ENCODE results near the gene PC. TPM values are rescaled to one million over a fixed set of nuclear protein-coding genes. Genes with fewer than 3 reads are reported as not detected.

The PC gene
- total RNA-seq, 1 donor from 2014 or later: 25.7 TPM

GRCh38 chr11:66904055-66904454, 54.1 kb downstream of the PC start:
- no peak for DNase-seq (ENCODE audit: extremely low spot score, unreplicated experiment)
- no peaks in the 10 kb centered on the region for H3K9me3 Mint-ChIP-seq
- H3K27ac Mint-ChIP-seq: peak overlapping the region; percentile 81
- no peak for TF ChIP-seq CTCF (conservative IDR thresholded peaks at IDR 0.05)
- H3K27me3 Mint-ChIP-seq: no peaks in the 10 kb centered on the region
- no peak overlapping the region for H3K4me3 Mint-ChIP-seq
- peaks cover 38% of the 10 kb centered on the region for H3K4me1 Mint-ChIP-seq (ENCODE audit: unreplicated experiment)
- H3K36me3 Mint-ChIP-seq: no peaks in the 10 kb centered on the region

- DNase-seq (ENCODE audit: extremely low spot score, unreplicated experiment): no peak
- Mint-ChIP-seq H3K27ac (no peak overlapping the region), H3K36me3 (no peaks in the 10 kb centered on the region), H3K4me3 (no peak overlapping the region), H3K4me1 (ENCODE audit: unreplicated experiment) (peaks cover 31% of the 10 kb centered on the region), H3K27me3 (no peaks in the 10 kb centered on the region), H3K9me3 (no peaks in the 10 kb centered on the region)
- no peak for TF ChIP-seq CTCF (conservative IDR thresholded peaks at IDR 0.05)
These were observed 55.6 kb downstream of the PC start for GRCh38 chr11:66902486-66903177.

GRCh38 chr11:66901964-66902390, 56.2 kb downstream of the PC start:
- Mint-ChIP-seq H3K27me3 (no peaks in the 10 kb centered on the region), H3K27ac (no peak overlapping the region), H3K4me3 (no peak overlapping the region), H3K4me1 (ENCODE audit: unreplicated experiment) (peaks cover 29% of the 10 kb centered on the region), H3K9me3 (no peaks in the 10 kb centered on the region), H3K36me3 (no peaks in the 10 kb centered on the region)
- no peak for TF ChIP-seq CTCF (conservative IDR thresholded peaks at IDR 0.05)
- no peak for DNase-seq (ENCODE audit: extremely low spot score, unreplicated experiment)

GRCh38 chr11:66894141-66894540, 64.0 kb downstream of the PC start:
- H3K27ac Mint-ChIP-seq: no peak overlapping the region

GRCh38 chr11:66892911-66893310, 65.3 kb downstream of the PC start:
- Mint-ChIP-seq H3K4me1 (ENCODE audit: unreplicated experiment) (peaks cover 16% of the 10 kb centered on the region), H3K9me3 (no peaks in the 10 kb centered on the region), H3K27me3 (no peaks in the 10 kb centered on the region), H3K4me3 (no peak overlapping the region), H3K27ac (no peak overlapping the region), H3K36me3 (no peaks in the 10 kb centered on the region)
- no peak for DNase-seq (ENCODE audit: extremely low spot score, unreplicated experiment)
- TF ChIP-seq CTCF (conservative IDR thresholded peaks at IDR 0.05): no peak

More at GRCh38 chr11:66894141-66894540, 64.0 kb downstream of the PC start:
- no peak for TF ChIP-seq CTCF (conservative IDR thresholded peaks at IDR 0.05)
- Mint-ChIP-seq H3K36me3 (no peaks in the 10 kb centered on the region), H3K9me3 (no peaks in the 10 kb centered on the region), H3K27me3 (no peaks in the 10 kb centered on the region), H3K4me3 (no peak overlapping the region), H3K4me1 (ENCODE audit: unreplicated experiment) (peaks cover 16% of the 10 kb centered on the region)
- DNase-seq (ENCODE audit: extremely low spot score, unreplicated experiment): no peak

Data from type B pancreatic cell (in vitro differentiated cells).